ENCODE results near the gene FYCO1.

DNA sequence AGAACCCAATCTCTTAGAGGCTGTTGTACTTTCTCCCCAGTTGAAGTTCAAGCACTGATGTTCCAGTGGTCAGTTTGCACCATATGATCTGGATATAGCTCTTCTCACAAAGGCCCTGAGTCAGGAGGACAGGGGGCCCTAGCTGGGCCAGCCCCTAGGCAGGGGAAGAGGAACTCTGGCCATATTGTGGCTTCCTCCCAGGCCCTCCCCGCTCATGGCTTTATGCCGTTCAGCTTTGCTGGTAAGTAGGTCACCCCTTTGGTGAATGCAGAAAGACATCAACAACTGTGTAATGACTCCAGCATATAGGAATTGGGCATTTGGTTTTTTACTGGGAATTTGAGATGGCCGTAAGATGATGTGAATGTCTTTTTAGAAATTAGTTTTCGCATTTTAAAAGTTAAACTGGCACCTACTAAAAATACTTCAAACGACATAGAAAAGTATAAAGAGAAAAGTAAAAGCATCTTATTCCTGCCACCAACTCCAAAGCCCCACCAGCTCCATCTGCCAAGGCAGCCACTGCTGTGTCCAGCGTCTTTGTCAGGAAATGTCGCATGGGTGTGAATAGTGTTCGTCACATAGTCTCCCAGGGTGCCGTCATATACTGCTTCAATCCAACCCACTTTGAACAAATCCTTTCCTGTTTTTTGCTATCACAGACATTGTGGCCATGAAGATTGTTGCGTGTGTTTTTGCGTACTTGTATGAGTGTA lies 84.0 kb downstream of the FYCO1 start:
- TF ChIP-seq, protein P1, sequence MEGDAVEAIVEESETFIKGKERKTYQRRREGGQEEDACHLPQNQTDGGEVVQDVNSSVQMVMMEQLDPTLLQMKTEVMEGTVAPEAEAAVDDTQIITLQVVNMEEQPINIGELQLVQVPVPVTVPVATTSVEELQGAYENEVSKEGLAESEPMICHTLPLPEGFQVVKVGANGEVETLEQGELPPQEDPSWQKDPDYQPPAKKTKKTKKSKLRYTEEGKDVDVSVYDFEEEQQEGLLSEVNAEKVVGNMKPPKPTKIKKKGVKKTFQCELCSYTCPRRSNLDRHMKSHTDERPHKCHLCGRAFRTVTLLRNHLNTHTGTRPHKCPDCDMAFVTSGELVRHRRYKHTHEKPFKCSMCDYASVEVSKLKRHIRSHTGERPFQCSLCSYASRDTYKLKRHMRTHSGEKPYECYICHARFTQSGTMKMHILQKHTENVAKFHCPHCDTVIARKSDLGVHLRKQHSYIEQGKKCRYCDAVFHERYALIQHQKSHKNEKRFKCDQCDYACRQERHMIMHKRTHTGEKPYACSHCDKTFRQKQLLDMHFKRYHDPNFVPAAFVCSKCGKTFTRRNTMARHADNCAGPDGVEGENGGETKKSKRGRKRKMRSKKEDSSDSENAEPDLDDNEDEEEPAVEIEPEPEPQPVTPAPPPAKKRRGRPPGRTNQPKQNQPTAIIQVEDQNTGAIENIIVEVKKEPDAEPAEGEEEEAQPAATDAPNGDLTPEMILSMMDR (IDR thresholded peaks at IDR 0.05): no peak
- no peak for TF ChIP-seq POLR2A (IDR thresholded peaks at IDR 0.05)

Data from Peyer's patch (tissue), 4 donors.